CD4-positive, alpha-beta T cell (primary cell): ENCODE measurements around the gene TRIM46. TPM values are rescaled to one million over a fixed set of nuclear protein-coding genes. Genes with fewer than 3 reads are reported as not detected.

ENCODE experiments used
- ATAC-seq: fragments of 200-7000 bp; cut with Tn5 transposase; one replicate; pipeline ENCODE4 v1.10.0; 2022; ENCODE audit warnings: mild to moderate bottlenecking; ENCODE audit not compliant: poor library complexity
- CTCF ChIA-PET: fragments of 350-600 bp; sonication (Branson Sonifier 250); formaldehyde crosslinking; loops from one replicate; lab custom pipeline; 2021; ENCODE audit warnings: antibody characterized with exemption, inconsistent platforms; lab: Charles Lee
- POLR2A ChIA-PET: fragments of 350-600 bp; sonication (Branson Sonifier 250); formaldehyde crosslinking; loops from one replicate; lab custom pipeline; 2021; ENCODE audit warnings: antibody characterized with exemption, inconsistent platforms; lab: Charles Lee
- DNase-seq, 14 experiments: peaks; one replicate each; pipeline ENCODE4 v3.0.0-alpha.2; 2013 to 2020; ENCODE audit warnings: mixed read lengths in 2 of 14
- H3K27ac ChIP-seq, 2 donors: one replicate each; pipeline versions ENCODE4 v1.5.1 to v1.7.0; 2013; ENCODE audit warnings: low read length in 2 of 2, low read depth in 1 of 2, mild to moderate bottlenecking in 1 of 2
- H3K27me3 ChIP-seq, 2 experiments: 1 replicate in 1 of 2; 2 replicates in 1 of 2; pipeline versions ENCODE4 v1.6.1 to v1.7.0; 2013; ENCODE audit warnings: low read length in 2 of 2, control low read depth in 1 of 2, mild to moderate bottlenecking in 1 of 2, moderate library complexity in 1 of 2; ENCODE audit not compliant: insufficient read depth in 2 of 2, control insufficient read depth in 1 of 2
- H3K36me3 ChIP-seq: one replicate; pipeline ENCODE4 v1.6.1; 2013; ENCODE audit warnings: low read length, control low read depth; ENCODE audit not compliant: insufficient read depth
- H3K4me1 ChIP-seq: one replicate; pipeline ENCODE4 v1.6.1; 2013; ENCODE audit warnings: low read length, control low read depth; ENCODE audit not compliant: insufficient read depth
- H3K4me3 ChIP-seq: one replicate; pipeline ENCODE4 v1.5.1; 2013; ENCODE audit warnings: mild to moderate bottlenecking, low read length, moderate library complexity
- H3K9me3 ChIP-seq, 2 experiments: 1 replicate in 1 of 2; 2 replicates in 1 of 2; pipeline versions ENCODE4 v1.6.1 to v1.7.0; 2013; ENCODE audit warnings: low read length in 2 of 2, mild to moderate bottlenecking in 2 of 2, control low read depth in 1 of 2, moderate library complexity in 1 of 2; ENCODE audit not compliant: control insufficient read depth in 1 of 2, insufficient read depth in 1 of 2
- H3K27ac Mint-ChIP-seq: one replicate; pipeline ENCODE4 v1.8.0; 2020; ENCODE audit warnings: mixed read lengths
- H3K27me3 Mint-ChIP-seq: one replicate; pipeline ENCODE4 v1.8.0; 2021; ENCODE audit warnings: mixed read lengths
- H3K36me3 Mint-ChIP-seq: one replicate; pipeline ENCODE4 v1.8.0; 2021; ENCODE audit warnings: low read depth, mixed read lengths
- H3K4me1 Mint-ChIP-seq: one replicate; pipeline ENCODE4 v1.8.0; 2021; ENCODE audit warnings: low read depth, mixed read lengths
- H3K4me3 Mint-ChIP-seq: one replicate; pipeline ENCODE4 v1.8.0; 2020; ENCODE audit warnings: mild to moderate bottlenecking, mixed read lengths
- H3K9me3 Mint-ChIP-seq: one replicate; pipeline ENCODE4 v1.8.0; 2020; ENCODE audit warnings: mixed read lengths
- intact Hi-C, 2 experiments: fragments of 100-400 bp; cut with DNase I in 1 of 2; cut with micrococcal nuclease in 1 of 2; formaldehyde crosslinking; loops; one replicate each; pipeline versions ENCODE4 v1.15.1 to v1.9.0; 2023 to 2025; cut with DNase I, micrococcal nuclease
- polyA plus RNA-seq, 2 donors: library from polyadenylated mRNA; unstranded; fragments of 120-200 nt; gene quantifications; one replicate each; pipeline ENCODE4 v1.2.1, GENCODE V29; 2013
- total RNA-seq, 174 experiments: library from RNA in 2 of 174; stranded (reverse) in 2 of 174; gene quantifications; one replicate each; pipeline ENCODE4 v1.2.3 and lab custom pipeline; 2021 to 2026
- TF ChIP-seq, protein P1 (sequence below): fragments of 200-600 bp; IDR thresholded peaks from one replicate; pipeline ENCODE4 v1.8.0; 2022; ENCODE audit warnings: antibody characterized with exemption, mild to moderate bottlenecking

Gene TRIM46, protein sequence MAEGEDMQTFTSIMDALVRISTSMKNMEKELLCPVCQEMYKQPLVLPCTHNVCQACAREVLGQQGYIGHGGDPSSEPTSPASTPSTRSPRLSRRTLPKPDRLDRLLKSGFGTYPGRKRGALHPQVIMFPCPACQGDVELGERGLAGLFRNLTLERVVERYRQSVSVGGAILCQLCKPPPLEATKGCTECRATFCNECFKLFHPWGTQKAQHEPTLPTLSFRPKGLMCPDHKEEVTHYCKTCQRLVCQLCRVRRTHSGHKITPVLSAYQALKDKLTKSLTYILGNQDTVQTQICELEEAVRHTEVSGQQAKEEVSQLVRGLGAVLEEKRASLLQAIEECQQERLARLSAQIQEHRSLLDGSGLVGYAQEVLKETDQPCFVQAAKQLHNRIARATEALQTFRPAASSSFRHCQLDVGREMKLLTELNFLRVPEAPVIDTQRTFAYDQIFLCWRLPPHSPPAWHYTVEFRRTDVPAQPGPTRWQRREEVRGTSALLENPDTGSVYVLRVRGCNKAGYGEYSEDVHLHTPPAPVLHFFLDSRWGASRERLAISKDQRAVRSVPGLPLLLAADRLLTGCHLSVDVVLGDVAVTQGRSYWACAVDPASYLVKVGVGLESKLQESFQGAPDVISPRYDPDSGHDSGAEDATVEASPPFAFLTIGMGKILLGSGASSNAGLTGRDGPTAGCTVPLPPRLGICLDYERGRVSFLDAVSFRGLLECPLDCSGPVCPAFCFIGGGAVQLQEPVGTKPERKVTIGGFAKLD
- total RNA-seq (1 to 10 TPM; 2.9 to 3.0 TPM), total RNA-seq (lab: John Stamatoyannopoulos, UW) (0 to 15.4 (median 3.9) reads per million in 172 experiments)
- polyA plus RNA-seq (2013, experiment 1 of 2): 6.7 TPM
- polyA plus RNA-seq (2013, experiment 2 of 2): 7.0 TPM

DNA sequence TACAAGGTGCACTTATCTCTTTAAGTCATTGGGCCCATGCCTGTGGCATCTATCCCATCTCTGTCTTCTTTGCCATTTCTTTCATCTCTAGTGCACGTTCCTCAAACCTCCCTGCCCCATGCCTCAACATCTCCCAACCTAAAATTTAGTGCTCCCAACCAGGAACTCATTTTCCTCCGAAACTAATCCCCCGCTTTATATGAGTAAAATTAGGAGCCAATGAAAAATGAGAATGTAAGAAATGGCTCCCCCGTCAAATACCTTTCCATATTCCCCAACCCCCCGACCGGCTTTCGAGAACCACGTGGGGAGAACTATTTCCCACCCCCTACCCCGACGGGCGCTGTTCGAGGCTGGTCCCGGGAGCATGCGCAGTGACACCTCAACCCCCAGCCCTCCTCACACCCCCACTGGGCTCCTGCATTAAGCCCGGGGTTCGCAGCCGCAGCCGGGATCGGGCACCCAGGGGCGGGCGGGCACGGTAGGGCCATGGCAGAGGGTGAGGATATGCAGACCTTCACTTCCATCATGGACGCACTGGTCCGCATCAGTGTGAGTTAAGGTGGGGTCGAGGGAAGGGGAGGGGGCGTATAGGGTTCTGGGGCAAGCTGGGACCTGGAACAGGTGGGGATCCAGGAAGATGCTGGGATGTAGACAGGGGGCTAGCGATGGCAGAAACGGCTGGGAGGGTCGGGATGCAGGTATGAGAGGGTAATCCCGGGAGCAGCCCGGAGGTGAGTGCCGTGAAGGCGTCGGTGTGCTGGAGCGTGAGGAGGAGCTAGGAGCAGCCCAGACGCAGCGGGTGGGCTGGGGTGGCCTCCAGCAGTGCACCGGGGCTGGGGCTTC is at the start of gene TRIM46:
TRIM46 (plus strand) TSS at position 372 of the 846 bp plus-strand sequence; CDS start at position 490, 118 bp downstream.
- H3K4me1 Mint-ChIP-seq: peaks cover 52% of the 10 kb centered on the region

DNA sequence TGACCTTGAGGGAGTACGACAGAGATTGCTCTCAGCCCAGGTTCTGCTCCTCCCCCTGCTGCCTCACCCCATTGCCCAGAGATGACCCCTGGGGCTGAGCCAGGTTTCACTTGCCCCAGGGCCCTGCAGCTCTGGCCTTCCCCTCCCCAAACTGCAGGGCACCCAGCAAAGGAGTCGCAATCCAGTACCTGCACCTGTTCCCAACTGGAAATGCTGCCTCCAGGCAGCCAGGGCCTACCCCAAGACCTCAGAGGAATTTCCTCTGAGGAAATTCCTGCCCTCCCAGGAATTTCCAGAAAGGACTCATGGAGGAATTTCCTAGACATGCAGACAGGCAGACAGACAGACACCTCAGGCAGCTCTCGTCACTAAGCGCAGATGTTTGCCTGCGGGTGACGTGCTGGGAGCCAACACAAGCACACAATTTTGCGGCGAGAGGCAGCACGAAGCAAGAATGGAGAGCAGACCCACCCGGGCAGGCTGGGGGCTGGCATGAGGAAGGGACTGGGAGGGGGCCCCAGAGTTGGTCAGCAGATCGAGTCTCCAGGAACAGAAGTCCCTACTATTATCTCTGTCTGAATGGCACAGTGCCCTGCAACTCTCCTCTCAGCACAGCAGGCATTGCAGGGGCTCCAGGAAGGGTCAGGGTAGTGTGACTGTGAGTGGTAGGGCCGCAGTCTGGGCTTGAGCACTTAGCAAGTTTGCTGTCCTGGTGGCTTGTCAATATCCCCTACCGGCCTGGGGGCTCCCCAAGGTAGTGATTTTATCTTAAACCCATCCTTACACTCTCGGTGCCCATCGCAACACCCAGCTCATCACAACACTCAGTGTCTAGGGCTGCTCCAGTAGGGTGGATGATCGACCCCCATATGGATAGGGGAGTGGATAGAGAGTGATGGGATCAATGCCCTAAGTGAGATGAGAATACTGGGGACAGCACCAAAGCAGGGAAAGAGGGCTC is 48.9 kb upstream of the TRIM46 start:
- Mint-ChIP-seq H3K36me3 (no peaks in the 10 kb centered on the region), H3K4me3 (peak overlapping the region; percentile 15)

More for the DNA sequence above, at the start of gene TRIM46:
- Mint-ChIP-seq H3K9me3 (no peaks in the 10 kb centered on the region), H3K27ac (peak within 1 kb of the TSS; percentile 95), H3K4me3 (peak within 1 kb of the TSS; percentile 100), H3K36me3 (peaks cover 53% of the 10 kb centered on the region), H3K27me3 (no peaks in the 10 kb centered on the region)
- Histone ChIP-seq H3K27ac (peak within 1 kb of the TSS; percentile 89 to 91), H3K27me3 (no peaks in the 10 kb centered on the region), H3K9me3 (no peaks in the 10 kb centered on the region), H3K36me3 (peaks cover 42% of the 10 kb centered on the region), H3K4me1 (peaks cover 55% of the 10 kb centered on the region), H3K4me3 (peak within 1 kb of the TSS; percentile 77)
- DNase-seq (peak in 13 of 14 experiments; percentile 33 to 81 (median 54)), ATAC-seq (peak; percentile 12)
- intact Hi-C loops: loop anchor here in 1 of 2 experiments (1.0 kb wide), 1 partner anchor 33 kb away; the partner anchor contains the start of gene DPM3
- CTCF ChIA-PET: interaction anchor here (0.7 to 4.4 kb wide), 16 partner anchors 20 to 694 kb away, joined by 3 to 34 read pairs (median 6); partner anchors contain the start of genes PBXIP1 and THBS3
- POLR2A ChIA-PET: interaction anchor here (0.6 to 4.4 kb wide), 19 partner anchors 20 to 222 kb away, joined by 3 to 31 read pairs (median 5); partner anchors contain the start of genes ADAM15, CLK2, EFNA3 and SCAMP3
- TF ChIP-seq, protein P1, sequence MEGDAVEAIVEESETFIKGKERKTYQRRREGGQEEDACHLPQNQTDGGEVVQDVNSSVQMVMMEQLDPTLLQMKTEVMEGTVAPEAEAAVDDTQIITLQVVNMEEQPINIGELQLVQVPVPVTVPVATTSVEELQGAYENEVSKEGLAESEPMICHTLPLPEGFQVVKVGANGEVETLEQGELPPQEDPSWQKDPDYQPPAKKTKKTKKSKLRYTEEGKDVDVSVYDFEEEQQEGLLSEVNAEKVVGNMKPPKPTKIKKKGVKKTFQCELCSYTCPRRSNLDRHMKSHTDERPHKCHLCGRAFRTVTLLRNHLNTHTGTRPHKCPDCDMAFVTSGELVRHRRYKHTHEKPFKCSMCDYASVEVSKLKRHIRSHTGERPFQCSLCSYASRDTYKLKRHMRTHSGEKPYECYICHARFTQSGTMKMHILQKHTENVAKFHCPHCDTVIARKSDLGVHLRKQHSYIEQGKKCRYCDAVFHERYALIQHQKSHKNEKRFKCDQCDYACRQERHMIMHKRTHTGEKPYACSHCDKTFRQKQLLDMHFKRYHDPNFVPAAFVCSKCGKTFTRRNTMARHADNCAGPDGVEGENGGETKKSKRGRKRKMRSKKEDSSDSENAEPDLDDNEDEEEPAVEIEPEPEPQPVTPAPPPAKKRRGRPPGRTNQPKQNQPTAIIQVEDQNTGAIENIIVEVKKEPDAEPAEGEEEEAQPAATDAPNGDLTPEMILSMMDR: peak; percentile 1

More for the DNA sequence above, 48.9 kb upstream of the TRIM46 start:
- Mint-ChIP-seq H3K9me3 (no peaks in the 10 kb centered on the region), H3K27ac (no peak overlapping the region), H3K27me3 (peaks cover 28% of the 10 kb centered on the region), H3K4me1 (peaks cover 27% of the 10 kb centered on the region)
- Histone ChIP-seq H3K27ac (no peak overlapping the region), H3K27me3 (peaks cover 7 to 15% of the 10 kb centered on the region in 2 experiments), H3K36me3 (no peaks in the 10 kb centered on the region), H3K4me1 (peaks cover 36% of the 10 kb centered on the region), H3K4me3 (no peak overlapping the region), H3K9me3 (no peaks in the 10 kb centered on the region)
- no peak for ATAC-seq
- intact Hi-C loops: loop anchor here (5.0 kb wide), 2 partner anchors 32 to 43 kb away; no protein-coding TSS in a partner anchor
- CTCF ChIA-PET: no interaction called here
- POLR2A ChIA-PET: no interaction called here
- no peak for DNase-seq
- TF ChIP-seq, protein P1: no peak
